SK-N-SH (cell line): Measurements from ENCODE around the gene FKBP8. TPM values are rescaled to one million over a fixed set of nuclear protein-coding genes. Genes with fewer than 3 reads are reported as not detected.

Experiments
- CTCF ChIA-PET: fragments of 300-600, 350-600 bp; formaldehyde crosslinking; extraction: SDS; loops from one replicate; lab custom pipeline; 2021; lab: Yijun Ruan, JAX
- POLR2A ChIA-PET: fragments of 350-600 bp; sonication (Branson Sonifier 250); formaldehyde crosslinking; extraction: SDS; loops from one replicate; lab custom pipeline; 2020; ENCODE audit warnings: antibody characterized with exemption, inconsistent platforms; lab: Yijun Ruan, JAX
- DNase-seq: peaks from one replicate; pipeline ENCODE4 v3.0.0; 2012
- H2AFZ ChIP-seq: fragments of 200-600 bp; sonication (generic); 2 replicates; pipeline ENCODE4 v1.8.1; 2016; ENCODE audit warnings: antibody characterized with exemption, mild to moderate bottlenecking, low read depth
- H3F3A ChIP-seq: fragments of 200-600 bp; sonication (generic); replicated peaks from 2 replicates; pipeline ENCODE3; 2016; ENCODE audit warnings: antibody characterized with exemption, mild to moderate bottlenecking; ENCODE audit not compliant: insufficient read depth
- H3K27ac ChIP-seq, 2 experiments: fragments of 200-500 bp in 1 of 2; fragments of 200-600 bp in 1 of 2; sonication (Bioruptor generic) in 1 of 2; sonication (generic), shearing (Covaris generic) in 1 of 2; 2 replicates each; pipeline versions ENCODE4 v1.5.1 to v1.6.1; 2014 to 2016; ENCODE audit warnings: low read depth in 2 of 2, inconsistent platforms in 1 of 2, low read length in 1 of 2, mild to moderate bottlenecking in 1 of 2, mixed read lengths in 1 of 2
- H3K27me3 ChIP-seq: fragments of 200-600 bp; sonication (generic), shearing (Covaris generic); 2 replicates; pipeline ENCODE4 v1.6.1; 2016; ENCODE audit warnings: mixed run types; ENCODE audit not compliant: insufficient read depth
- H3K36me3 ChIP-seq, 2 experiments: fragments of 200-500 bp in 1 of 2; fragments of 200-600 bp in 1 of 2; sonication (Bioruptor generic) in 1 of 2; sonication (generic) in 1 of 2; replicated peaks in 1 of 2; 2 replicates each; pipeline versions ENCODE3 to v1.5.1; 2014 to 2016; ENCODE audit warnings: low read length in 1 of 2, mild to moderate bottlenecking in 1 of 2; ENCODE audit not compliant: insufficient read depth in 2 of 2, control insufficient read depth in 1 of 2
- H3K4me1 ChIP-seq, 2 experiments: fragments of 200-500 bp in 1 of 2; fragments of 200-600 bp in 1 of 2; sonication (Bioruptor generic) in 1 of 2; sonication (generic), shearing (Covaris generic) in 1 of 2; 2 replicates each; pipeline versions ENCODE4 v1.5.1 to v1.6.1; 2014 to 2016; ENCODE audit warnings: low read depth in 1 of 2, low read length in 1 of 2, mixed run types in 1 of 2; ENCODE audit not compliant: insufficient read depth in 2 of 2, control insufficient read depth in 1 of 2
- H3K4me2 ChIP-seq: fragments of 200-600 bp; sonication (generic), shearing (Covaris generic); 2 replicates; pipeline ENCODE4 v1.6.1; 2017; ENCODE audit warnings: mixed run types
- H3K4me3 ChIP-seq, 2 experiments: fragments of 200-500 bp in 1 of 2; fragments of 200-600 bp in 1 of 2; sonication (Bioruptor generic) in 1 of 2; sonication (generic), shearing (Covaris generic) in 1 of 2; 2 replicates each; pipeline versions ENCODE4 v1.5.1 to v1.8.1; 2014 to 2016; ENCODE audit warnings: low read depth in 2 of 2, inconsistent platforms in 1 of 2, low read length in 1 of 2, mild to moderate bottlenecking in 1 of 2, mixed read lengths in 1 of 2, moderate library complexity in 1 of 2
- H3K79me2 ChIP-seq: fragments of 200-600 bp; sonication (generic); 2 replicates; pipeline ENCODE4 v1.8.1; 2017; ENCODE audit warnings: mild to moderate bottlenecking; ENCODE audit not compliant: insufficient read depth
- H3K9ac ChIP-seq: fragments of 200-600 bp; sonication (generic); 2 replicates; pipeline ENCODE4 v1.6.1; 2017; ENCODE audit warnings: mixed run types
- H3K9me2 ChIP-seq: fragments of 200-600 bp; sonication (generic); 2 replicates; pipeline ENCODE4 v1.6.1; 2017; ENCODE audit warnings: mixed run types
- H3K9me3 ChIP-seq: fragments of 200-600 bp; sonication (generic); 2 replicates; pipeline ENCODE4 v1.6.1; 2017; ENCODE audit warnings: mixed run types, mild to moderate bottlenecking, moderate library complexity
- H4K20me1 ChIP-seq: fragments of 200-600 bp; sonication (generic); 2 replicates; pipeline ENCODE4 v1.6.1; 2017; ENCODE audit warnings: mild to moderate bottlenecking, mixed run types; ENCODE audit not compliant: insufficient read depth
- CTCF ChIP-seq: fragments of 200-600 bp; sonication (generic); IDR thresholded peaks from 2 replicates; pipeline ENCODE4 v1.6.1; 2017; ENCODE audit warnings: antibody characterized with exemption, mild to moderate bottlenecking, moderate library complexity
- EZH2phosphoT487 ChIP-seq: fragments of 200-600 bp; sonication (generic); IDR thresholded peaks from 2 replicates; pipeline ENCODE4 v1.6.1; 2017; ENCODE audit warnings: low read depth, mixed run types, mild to moderate bottlenecking, antibody characterized with exemption, moderate library complexity, borderline replicate concordance
- FOSL2 ChIP-seq: IDR thresholded peaks from 2 replicates; pipeline ENCODE4 v1.4.0; 2012; ENCODE audit warnings: low read depth, mild to moderate bottlenecking, moderate library complexity, borderline replicate concordance
- FOXJ3 ChIP-seq: sonication (generic); formaldehyde crosslinking; IDR thresholded peaks from 2 replicates; pipeline ENCODE4 v1.5.1; 2020; ENCODE audit warnings: mild to moderate bottlenecking, missing genetic modification reagents
- FOXM1 ChIP-seq: IDR thresholded peaks from 2 replicates; pipeline ENCODE4 v1.4.0; 2012; ENCODE audit warnings: low read depth, mild to moderate bottlenecking
- GATA2 ChIP-seq: sonication (generic); formaldehyde crosslinking; IDR thresholded peaks from 2 replicates; pipeline ENCODE4 v1.5.0; 2020; ENCODE audit warnings: mild to moderate bottlenecking, missing genetic modification reagents
- IRF3 ChIP-seq: fragments of 150-350 bp; IDR thresholded peaks from 2 replicates; pipeline ENCODE4 v1.6.1; 2016; ENCODE audit warnings: mild to moderate bottlenecking, low read depth, low read length
- JUND ChIP-seq: IDR thresholded peaks from 2 replicates; pipeline ENCODE4 v1.4.0; 2012
- MEF2A ChIP-seq: IDR thresholded peaks from 2 replicates; pipeline ENCODE4 v1.4.0; 2012; ENCODE audit warnings: low read depth, borderline replicate concordance
- NRF1 ChIP-seq: IDR thresholded peaks from 2 replicates; pipeline ENCODE4 v1.6.1; 2012; ENCODE audit warnings: low read depth, mild to moderate bottlenecking, low read length
- POLR2AphosphoS5 ChIP-seq: IDR thresholded peaks from 2 replicates; pipeline ENCODE4 v1.6.1; 2012; ENCODE audit warnings: low read depth, low read length
- RAD21 ChIP-seq: IDR thresholded peaks from 2 replicates; pipeline ENCODE4 v1.6.1; 2012; ENCODE audit warnings: mild to moderate bottlenecking, low read length
- SMC3 ChIP-seq: IDR thresholded peaks from 2 replicates; pipeline ENCODE4 v1.6.1; 2012; ENCODE audit warnings: low read depth, low read length, improper control_type of control experiment
- TCF12 ChIP-seq: IDR thresholded peaks from 2 replicates; pipeline ENCODE4 v1.4.0; 2012
- TEAD4 ChIP-seq: IDR thresholded peaks from 2 replicates; pipeline ENCODE4 v1.4.0; 2012; ENCODE audit warnings: mild to moderate bottlenecking, borderline replicate concordance; ENCODE audit not compliant: insufficient read depth
- YY1 ChIP-seq: IDR thresholded peaks from 2 replicates; pipeline ENCODE4 v1.4.0; 2012; ENCODE audit warnings: low read depth, mild to moderate bottlenecking
- WGBS: methylation state at CpG from one replicate; pipeline ENCODE4 v1.1.6; 2017; ENCODE audit warnings: low lambda C conversion rate; 5-methylcytosine and 5-hydroxymethylcytosine counted together
- polyA plus RNA-seq, 3 experiments: library from polyadenylated mRNA; depleted of rRNA; stranded (reverse); fragments of >200 nt; gene quantifications; 2 replicates each; pipeline ENCODE4 v1.2.3, GENCODE V29; 2012
- TF ChIP-seq, protein P1 (sequence below): IDR thresholded peaks from 2 replicates; pipeline ENCODE4 v1.4.0; 2012; ENCODE audit warnings: low read depth
- TF ChIP-seq, protein P2 (sequence below): IDR thresholded peaks from 2 replicates; pipeline ENCODE4 v1.4.0; 2012; ENCODE audit warnings: low read depth, borderline replicate concordance
- TF ChIP-seq, protein P3 (sequence below): fragments of 150-350 bp; IDR thresholded peaks from 2 replicates; pipeline ENCODE4 v1.6.1; 2017; ENCODE audit warnings: antibody characterized with exemption, low read length, low read depth, borderline replicate concordance
- TF ChIP-seq, protein P4 (sequence below): IDR thresholded peaks from 2 replicates; pipeline ENCODE4; 2012

The FKBP8 gene
- polyA plus RNA-seq, 1 of the 3 experiments (the other 2 are of a cell fraction): 273 TPM

DNA sequence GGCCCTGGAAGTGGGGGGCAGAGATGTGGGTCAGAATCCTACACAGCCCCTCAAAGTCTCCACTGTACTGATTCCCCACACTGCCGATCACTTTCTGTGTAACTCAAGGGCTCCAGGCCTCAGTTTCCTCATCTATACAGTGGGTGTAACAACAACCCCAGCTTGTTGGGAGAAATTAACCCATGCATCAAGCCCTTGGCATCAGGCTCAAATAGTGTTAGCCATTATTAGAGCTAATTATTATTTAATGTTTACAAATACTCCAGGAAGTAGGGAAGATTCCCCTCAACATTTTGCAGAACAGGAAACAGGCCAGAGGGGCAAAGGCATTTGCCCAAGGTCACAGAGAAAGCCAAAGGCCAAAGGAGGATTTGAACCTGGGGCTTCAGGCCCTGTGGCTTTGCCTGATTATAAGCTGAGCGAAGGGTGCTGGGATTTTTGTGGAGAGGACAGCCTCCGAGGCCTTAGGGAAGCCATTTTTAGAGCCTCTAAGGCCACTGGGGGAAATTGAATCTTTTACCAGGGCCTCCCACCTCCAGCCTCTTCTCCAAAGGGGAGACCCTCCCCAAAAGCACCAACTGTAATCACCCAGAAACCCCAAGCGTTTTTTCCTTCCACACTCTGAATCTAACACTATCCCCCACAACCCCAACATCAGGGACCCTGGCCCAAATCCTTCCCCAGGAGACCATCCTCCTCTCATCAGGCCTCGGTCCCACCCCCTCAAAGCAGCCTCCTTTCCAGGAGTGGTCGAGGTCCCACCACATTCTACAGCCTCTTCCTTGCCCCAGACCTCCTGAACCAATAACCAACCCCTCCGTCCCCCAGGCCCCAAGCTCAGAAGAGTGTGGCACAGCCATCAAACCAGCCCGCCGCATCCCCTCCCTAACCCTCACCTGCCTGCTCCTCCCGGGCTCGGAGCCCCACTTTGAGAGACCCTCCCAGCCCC lies 1.1 kb downstream of the FKBP8 start (continued):
- TF ChIP-seq POLR2AphosphoS5: no peak
- TF ChIP-seq, all 33 proteins: peak for 0

- H3K4me2 ChIP-seq: peak overlapping the region; percentile 94; the same call in 1 of the 2 replicates
- TF ChIP-seq MEF2A (no peak), GATA2 (CRISPR knock-in tag) (no peak), CTCF (no peak), JUND (no peak), NRF1 (no peak), RAD21 (no peak), TEAD4 (no peak), TCF12 (no peak), FOSL2 (no peak), FOXM1 (no peak), EZH2phosphoT487 (no peak), YY1 (no peak), FOXJ3 (CRISPR knock-in tag) (no peak), SMC3 (no peak), IRF3 (no peak)
- TF ChIP-seq, protein P1, sequence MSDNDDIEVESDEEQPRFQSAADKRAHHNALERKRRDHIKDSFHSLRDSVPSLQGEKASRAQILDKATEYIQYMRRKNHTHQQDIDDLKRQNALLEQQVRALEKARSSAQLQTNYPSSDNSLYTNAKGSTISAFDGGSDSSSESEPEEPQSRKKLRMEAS: no peak
- TF ChIP-seq, protein P2, sequence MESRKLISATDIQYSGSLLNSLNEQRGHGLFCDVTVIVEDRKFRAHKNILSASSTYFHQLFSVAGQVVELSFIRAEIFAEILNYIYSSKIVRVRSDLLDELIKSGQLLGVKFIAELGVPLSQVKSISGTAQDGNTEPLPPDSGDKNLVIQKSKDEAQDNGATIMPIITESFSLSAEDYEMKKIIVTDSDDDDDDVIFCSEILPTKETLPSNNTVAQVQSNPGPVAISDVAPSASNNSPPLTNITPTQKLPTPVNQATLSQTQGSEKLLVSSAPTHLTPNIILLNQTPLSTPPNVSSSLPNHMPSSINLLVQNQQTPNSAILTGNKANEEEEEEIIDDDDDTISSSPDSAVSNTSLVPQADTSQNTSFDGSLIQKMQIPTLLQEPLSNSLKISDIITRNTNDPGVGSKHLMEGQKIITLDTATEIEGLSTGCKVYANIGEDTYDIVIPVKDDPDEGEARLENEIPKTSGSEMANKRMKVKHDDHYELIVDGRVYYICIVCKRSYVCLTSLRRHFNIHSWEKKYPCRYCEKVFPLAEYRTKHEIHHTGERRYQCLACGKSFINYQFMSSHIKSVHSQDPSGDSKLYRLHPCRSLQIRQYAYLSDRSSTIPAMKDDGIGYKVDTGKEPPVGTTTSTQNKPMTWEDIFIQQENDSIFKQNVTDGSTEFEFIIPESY: no peak
- TF ChIP-seq, protein P3, sequence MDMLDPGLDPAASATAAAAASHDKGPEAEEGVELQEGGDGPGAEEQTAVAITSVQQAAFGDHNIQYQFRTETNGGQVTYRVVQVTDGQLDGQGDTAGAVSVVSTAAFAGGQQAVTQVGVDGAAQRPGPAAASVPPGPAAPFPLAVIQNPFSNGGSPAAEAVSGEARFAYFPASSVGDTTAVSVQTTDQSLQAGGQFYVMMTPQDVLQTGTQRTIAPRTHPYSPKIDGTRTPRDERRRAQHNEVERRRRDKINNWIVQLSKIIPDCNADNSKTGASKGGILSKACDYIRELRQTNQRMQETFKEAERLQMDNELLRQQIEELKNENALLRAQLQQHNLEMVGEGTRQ: no peak
- TF ChIP-seq, protein P4, sequence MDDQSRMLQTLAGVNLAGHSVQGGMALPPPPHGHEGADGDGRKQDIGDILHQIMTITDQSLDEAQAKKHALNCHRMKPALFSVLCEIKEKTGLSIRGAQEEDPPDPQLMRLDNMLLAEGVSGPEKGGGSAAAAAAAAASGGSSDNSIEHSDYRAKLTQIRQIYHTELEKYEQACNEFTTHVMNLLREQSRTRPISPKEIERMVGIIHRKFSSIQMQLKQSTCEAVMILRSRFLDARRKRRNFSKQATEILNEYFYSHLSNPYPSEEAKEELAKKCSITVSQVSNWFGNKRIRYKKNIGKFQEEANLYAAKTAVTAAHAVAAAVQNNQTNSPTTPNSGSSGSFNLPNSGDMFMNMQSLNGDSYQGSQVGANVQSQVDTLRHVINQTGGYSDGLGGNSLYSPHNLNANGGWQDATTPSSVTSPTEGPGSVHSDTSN: no peak
- TF ChIP-seq, all 33 proteins: peak for 0
- CTCF ChIA-PET: no interaction called here
These were observed 1.9 kb downstream of the FKBP8 start for GRCh38 chr19:18541258-18541991.

More at GRCh38 chr19:18541258-18541991, 1.9 kb downstream of the FKBP8 start:
- H4K20me1 ChIP-seq: no peaks in the 10 kb centered on the region
- WGBS: 95% methylated on average over 16 of the region's 21 CpGs
- H3K4me3 ChIP-seq: no peak overlapping the region
- no peak overlapping the region for H3K9ac ChIP-seq
- no peak overlapping the region for H2AFZ ChIP-seq
- no peak for DNase-seq
- no peaks in the 10 kb centered on the region for H3K9me3 ChIP-seq
- no peaks in the 10 kb centered on the region for H3K27me3 ChIP-seq
- H3K36me3 ChIP-seq: peaks cover 16 to 29% of the 10 kb centered on the region in 2 experiments
- H3K79me2 ChIP-seq: peaks cover 17% of the 10 kb centered on the region
- POLR2A ChIA-PET: no interaction called here
- no peak overlapping the region for H3K27ac ChIP-seq
- no peaks in the 10 kb centered on the region for H3K9me2 ChIP-seq
- H3F3A ChIP-seq: peaks cover 4% of the 10 kb centered on the region
- peaks cover 0 to 15% of the 10 kb centered on the region in 2 experiments; a peak in 2 of 4 replicates for H3K4me1 ChIP-seq
